Mesenchymal stem cell (in vitro differentiated cells and primary cell): Measurements from ENCODE around the gene ARID1B.

Experiments
- DNase-seq: peaks from one replicate; pipeline ENCODE4 v3.0.0-alpha.2; 2013
- H2AFZ ChIP-seq: one replicate; pipeline ENCODE4 v1.6.1; 2013; ENCODE audit warnings: low read depth, mild to moderate bottlenecking, control low read depth, inconsistent platforms, low read length, moderate library complexity
- H2AK5ac ChIP-seq: 2 replicates; pipeline ENCODE4 v1.6.1; 2013; ENCODE audit warnings: low read length, moderate library complexity, mild to moderate bottlenecking, inconsistent platforms; ENCODE audit not compliant: severe bottlenecking
- H2BK120ac ChIP-seq: one replicate; pipeline ENCODE4 v1.6.1; 2013; ENCODE audit warnings: low read depth, mild to moderate bottlenecking, inconsistent platforms, low read length, moderate library complexity
- H2BK12ac ChIP-seq, 2 experiments: one replicate each; pipeline ENCODE4 v1.6.1; 2013; ENCODE audit warnings: inconsistent platforms in 2 of 2, low read length in 2 of 2, mild to moderate bottlenecking in 2 of 2, moderate library complexity in 2 of 2, control low read depth in 1 of 2
- H2BK15ac ChIP-seq: one replicate; pipeline ENCODE4 v1.6.1; 2013; ENCODE audit warnings: mild to moderate bottlenecking, low read depth, inconsistent platforms; ENCODE audit not compliant: poor library complexity, severe bottlenecking
- H2BK5ac ChIP-seq: 2 replicates; pipeline ENCODE4 v1.6.1; 2013; ENCODE audit warnings: low read depth, mild to moderate bottlenecking, low read length, control low read depth, inconsistent platforms; ENCODE audit not compliant: poor library complexity, severe bottlenecking
- H3K14ac ChIP-seq, 2 experiments: one replicate each; pipeline ENCODE4 v1.6.1; 2013; ENCODE audit warnings: inconsistent platforms in 2 of 2, low read length in 2 of 2, control low read depth in 1 of 2, mild to moderate bottlenecking in 1 of 2, moderate library complexity in 1 of 2
- H3K18ac ChIP-seq, 2 experiments: one replicate each; pipeline ENCODE4 v1.6.1; 2013; ENCODE audit warnings: inconsistent platforms in 2 of 2, low read length in 2 of 2, control low read depth in 1 of 2, low read depth in 1 of 2, mild to moderate bottlenecking in 1 of 2
- H3K23ac ChIP-seq, 2 experiments: one replicate each; pipeline ENCODE4 v1.6.1; 2013; ENCODE audit warnings: inconsistent platforms in 2 of 2, low read length in 2 of 2, mild to moderate bottlenecking in 2 of 2, moderate library complexity in 2 of 2, control low read depth in 1 of 2
- H3K27ac ChIP-seq: 2 replicates; pipeline ENCODE4 v1.5.1; 2013; ENCODE audit warnings: mild to moderate bottlenecking, moderate library complexity, low read length, control low read depth, inconsistent platforms; ENCODE audit not compliant: poor library complexity, severe bottlenecking
- H3K27me3 ChIP-seq, 2 experiments: 2 replicates each; pipeline versions ENCODE4 v1.6.1 to v1.7.0; 2013; ENCODE audit warnings: low read length in 2 of 2, mild to moderate bottlenecking in 2 of 2, moderate library complexity in 2 of 2, control low read depth in 1 of 2, inconsistent platforms in 1 of 2; ENCODE audit not compliant: control insufficient read depth in 1 of 2, insufficient read depth in 1 of 2
- H3K36me3 ChIP-seq, 2 experiments: 2 replicates each; pipeline versions ENCODE4 v1.6.1 to v1.7.0; 2013; ENCODE audit warnings: low read length in 2 of 2, control low read depth in 1 of 2, inconsistent platforms in 1 of 2, low read depth in 1 of 2, mild to moderate bottlenecking in 1 of 2; ENCODE audit not compliant: insufficient read depth in 2 of 2, control insufficient read depth in 1 of 2
- H3K4ac ChIP-seq, 2 experiments: one replicate each; pipeline ENCODE4 v1.6.1; 2013; ENCODE audit warnings: inconsistent platforms in 2 of 2, low read length in 2 of 2, mild to moderate bottlenecking in 2 of 2, moderate library complexity in 2 of 2, control low read depth in 1 of 2, low read depth in 1 of 2
- H3K4me1 ChIP-seq: 2 replicates; pipeline ENCODE4 v1.6.1; 2013; ENCODE audit warnings: low read depth, low read length, control low read depth; ENCODE audit not compliant: control insufficient read depth, insufficient read depth
- H3K4me2 ChIP-seq: 2 replicates; pipeline ENCODE4 v1.6.1; 2013; ENCODE audit warnings: low read length, mild to moderate bottlenecking, inconsistent platforms; ENCODE audit not compliant: poor library complexity, severe bottlenecking
- H3K4me3 ChIP-seq, 2 experiments: 2 replicates each; pipeline versions ENCODE4 v1.5.1 to v1.7.0; 2013; ENCODE audit warnings: low read length in 2 of 2, mild to moderate bottlenecking in 2 of 2, control low read depth in 1 of 2, low read depth in 1 of 2; ENCODE audit not compliant: insufficient read depth in 1 of 2
- H3K79me1 ChIP-seq: replicated peaks from 2 replicates; pipeline ENCODE4 v1.6.1; 2013; ENCODE audit warnings: mild to moderate bottlenecking, control low read depth, low read length, inconsistent platforms; ENCODE audit not compliant: poor library complexity, severe bottlenecking
- H3K9ac ChIP-seq: 2 replicates; pipeline ENCODE4 v1.7.0; 2013; ENCODE audit warnings: mild to moderate bottlenecking, low read length, moderate library complexity
- H3K9me3 ChIP-seq: 2 replicates; pipeline ENCODE4 v1.7.0; 2013; ENCODE audit warnings: mild to moderate bottlenecking, low read length; ENCODE audit not compliant: control insufficient read depth
- H4K8ac ChIP-seq: one replicate; pipeline ENCODE4 v1.6.1; 2013; ENCODE audit warnings: inconsistent platforms, mild to moderate bottlenecking, low read length, moderate library complexity
- H4K91ac ChIP-seq: one replicate; pipeline ENCODE4 v1.6.1; 2013; ENCODE audit warnings: mild to moderate bottlenecking, low read length, inconsistent platforms
- WGBS: methylation state at CpG from one replicate; pipeline ENCODE4 v1.1.7; 2013; ENCODE audit warnings: mixed read lengths; 5-methylcytosine and 5-hydroxymethylcytosine counted together

The ARID1B gene

GRCh38 chr6:156814036-156814581, 36.9 kb downstream of the ARID1B start:
- no peak overlapping the region for H3K27ac ChIP-seq
- no peak overlapping the region for H3K14ac ChIP-seq
- peaks cover 7% of the 10 kb centered on the region for H3K4me1 ChIP-seq
- H3K18ac ChIP-seq, result no peak overlapping the region
- no peaks in the 10 kb centered on the region for H3K27me3 ChIP-seq
- H2BK12ac ChIP-seq, result no peak overlapping the region
- no peaks in the 10 kb centered on the region for H3K9me3 ChIP-seq
- no peak overlapping the region for H2BK5ac ChIP-seq
- H3K36me3 ChIP-seq, result no peaks in the 10 kb centered on the region
- no peak overlapping the region for H2BK15ac ChIP-seq
- H2BK120ac ChIP-seq, result no peak overlapping the region
- no peak for DNase-seq
- no peak overlapping the region for H3K9ac ChIP-seq
- H3K23ac ChIP-seq, result no peak overlapping the region
- no peak overlapping the region for H2AFZ ChIP-seq
- no peak overlapping the region for H4K8ac ChIP-seq
- peaks cover 14% of the 10 kb centered on the region for H3K79me1 ChIP-seq
- no peak overlapping the region for H3K4me3 ChIP-seq
- H4K91ac ChIP-seq, result no peak overlapping the region
- no peak overlapping the region for H3K4ac ChIP-seq
- H3K4me2 ChIP-seq, result no peak overlapping the region
- WGBS, result 84% methylated on average over 8 of the region's 8 CpGs
- no peak overlapping the region for H2AK5ac ChIP-seq

GRCh38 chr6:156816505-156816904, 39.3 kb downstream of the ARID1B start:
- H3K79me1 ChIP-seq, result peaks cover 9% of the 10 kb centered on the region
- WGBS, result 61% methylated on average over 6 of the region's 7 CpGs

GRCh38 chr6:156820089-156820798, 43.1 kb downstream of the ARID1B start:
- Histone ChIP-seq H3K27me3 (no peaks in the 10 kb centered on the region), H3K9ac (no peak overlapping the region), H3K4me2 (no peak overlapping the region), H3K27ac (no peak overlapping the region), H3K4me1 (peaks cover 9% of the 10 kb centered on the region), H4K91ac (no peak overlapping the region), H3K9me3 (no peaks in the 10 kb centered on the region), H3K36me3 (no peaks in the 10 kb centered on the region), H3K4me3 (no peak overlapping the region), H3K14ac (no peak overlapping the region), H3K79me1 (peaks cover 13% of the 10 kb centered on the region), H3K23ac (no peak overlapping the region), H4K8ac (no peak overlapping the region), H2BK5ac (no peak overlapping the region), H2BK120ac (no peak overlapping the region), H2AFZ (no peak overlapping the region), H3K4ac (no peak overlapping the region), H2AK5ac (no peak overlapping the region), H3K18ac (no peak overlapping the region), H2BK15ac (peak overlapping the region; percentile 13), H2BK12ac (no peak overlapping the region)
- 94% methylated on average over 2 of the region's 3 CpGs for WGBS
- DNase-seq, result no peak

More at GRCh38 chr6:156816505-156816904, 39.3 kb downstream of the ARID1B start:
- no peak overlapping the region for H2AFZ ChIP-seq
- H2BK12ac ChIP-seq, result no peak overlapping the region
- no peaks in the 10 kb centered on the region for H3K27me3 ChIP-seq
- H3K9ac ChIP-seq, result no peak overlapping the region
- H3K36me3 ChIP-seq, result no peaks in the 10 kb centered on the region
- H4K8ac ChIP-seq, result no peak overlapping the region
- H3K23ac ChIP-seq, result no peak overlapping the region
- peak overlapping the region in 1 of 2 experiments; percentile 90 for H3K18ac ChIP-seq
- H3K9me3 ChIP-seq, result no peaks in the 10 kb centered on the region
- peak; percentile 58 for DNase-seq
- no peak overlapping the region for H2BK15ac ChIP-seq
- H3K4me1 ChIP-seq, result peaks cover 6% of the 10 kb centered on the region
- no peak overlapping the region for H2BK5ac ChIP-seq
- no peak overlapping the region for H4K91ac ChIP-seq
- no peak overlapping the region for H3K4me2 ChIP-seq
- no peak overlapping the region for H2AK5ac ChIP-seq
- H3K14ac ChIP-seq, result no peak overlapping the region
- no peak overlapping the region for H3K4ac ChIP-seq
- H2BK120ac ChIP-seq, result no peak overlapping the region
- no peak overlapping the region for H3K27ac ChIP-seq
- no peak overlapping the region for H3K4me3 ChIP-seq

- no peak overlapping the region for H2AK5ac ChIP-seq
- H3K23ac ChIP-seq, result no peak overlapping the region
- no peak overlapping the region for H2BK12ac ChIP-seq
- H3K4me3 ChIP-seq, result no peak overlapping the region
- no peak overlapping the region for H2BK15ac ChIP-seq
- no peak overlapping the region for H3K4ac ChIP-seq
- no peak overlapping the region for H4K91ac ChIP-seq
- no peak overlapping the region for H3K27ac ChIP-seq
- DNase-seq, result no peak
- no peak overlapping the region for H3K4me2 ChIP-seq
- H2AFZ ChIP-seq, result no peak overlapping the region
- H3K9ac ChIP-seq, result no peak overlapping the region
- peaks cover 16% of the 10 kb centered on the region for H3K79me1 ChIP-seq
- 100% methylated on average over 1 of the region's 2 CpGs for WGBS
- H4K8ac ChIP-seq, result no peak overlapping the region
- no peaks in the 10 kb centered on the region for H3K27me3 ChIP-seq
- H3K9me3 ChIP-seq, result no peaks in the 10 kb centered on the region
- H3K18ac ChIP-seq, result no peak overlapping the region
- H2BK120ac ChIP-seq, result no peak overlapping the region
- H3K4me1 ChIP-seq, result peaks cover 8% of the 10 kb centered on the region
- no peak overlapping the region for H3K14ac ChIP-seq
- no peak overlapping the region for H2BK5ac ChIP-seq
- peaks cover 0 to 4% of the 10 kb centered on the region in 2 experiments for H3K36me3 ChIP-seq
These were observed 44.5 kb downstream of the ARID1B start for GRCh38 chr6:156821707-156822106.
